HL-60/S4 treated with phorbol 12-myristate 13-acetate at 8.2 ng/mL for 4 days and 3 days (cell line): ENCODE results near the gene TMEM181.
"Not testable (repeated sequence)": the region's sequence is repeated elsewhere in the genome, so short reads cannot be mapped to it uniquely, and the experiment has no call there.

Experiments used
- in situ Hi-C: fragments of 300-500 bp; cut with MboI; formaldehyde crosslinking; loops from 2 replicates; pipeline ENCODE4 v1.15.0; 2022; ENCODE audit warnings: low sequenced_read_pairs

Gene TMEM181

DNA sequence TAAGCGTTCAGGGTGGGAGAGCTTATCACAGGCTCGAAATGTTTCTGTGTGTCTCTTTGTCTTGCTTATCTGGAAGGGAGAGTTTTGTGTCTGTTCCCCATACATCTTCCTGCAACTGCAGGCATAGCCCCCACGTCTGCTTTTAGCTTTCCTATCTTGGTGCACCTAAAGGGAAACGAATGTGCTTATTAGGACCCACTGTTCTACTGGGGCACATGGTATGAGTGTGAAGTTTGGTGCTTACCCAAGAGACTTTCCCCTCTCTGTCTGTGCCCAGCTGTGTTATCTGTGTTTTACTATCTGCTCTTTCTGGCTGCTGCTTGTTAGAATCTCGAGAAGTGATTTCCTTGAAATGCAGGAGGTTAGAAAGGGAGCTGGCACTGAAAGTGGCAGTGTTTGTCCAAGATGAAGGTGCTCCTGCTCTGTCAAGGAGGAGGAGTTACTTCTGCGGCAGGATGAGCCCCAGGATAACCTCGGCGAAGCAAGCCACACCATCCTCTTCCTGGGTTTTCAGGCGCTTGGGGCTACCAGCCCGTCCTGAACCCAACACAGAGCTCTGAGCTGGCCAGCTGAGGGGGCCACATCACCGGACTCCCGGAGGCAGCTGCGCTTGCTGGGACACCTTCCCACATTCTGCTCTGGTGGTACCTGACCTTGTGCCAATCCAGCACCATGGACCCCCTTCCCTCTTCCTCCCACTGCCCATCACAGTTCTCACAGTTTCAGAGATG is 61.2 kb downstream of the TMEM181 start:
- in situ Hi-C loops, result no loop called here

DNA sequence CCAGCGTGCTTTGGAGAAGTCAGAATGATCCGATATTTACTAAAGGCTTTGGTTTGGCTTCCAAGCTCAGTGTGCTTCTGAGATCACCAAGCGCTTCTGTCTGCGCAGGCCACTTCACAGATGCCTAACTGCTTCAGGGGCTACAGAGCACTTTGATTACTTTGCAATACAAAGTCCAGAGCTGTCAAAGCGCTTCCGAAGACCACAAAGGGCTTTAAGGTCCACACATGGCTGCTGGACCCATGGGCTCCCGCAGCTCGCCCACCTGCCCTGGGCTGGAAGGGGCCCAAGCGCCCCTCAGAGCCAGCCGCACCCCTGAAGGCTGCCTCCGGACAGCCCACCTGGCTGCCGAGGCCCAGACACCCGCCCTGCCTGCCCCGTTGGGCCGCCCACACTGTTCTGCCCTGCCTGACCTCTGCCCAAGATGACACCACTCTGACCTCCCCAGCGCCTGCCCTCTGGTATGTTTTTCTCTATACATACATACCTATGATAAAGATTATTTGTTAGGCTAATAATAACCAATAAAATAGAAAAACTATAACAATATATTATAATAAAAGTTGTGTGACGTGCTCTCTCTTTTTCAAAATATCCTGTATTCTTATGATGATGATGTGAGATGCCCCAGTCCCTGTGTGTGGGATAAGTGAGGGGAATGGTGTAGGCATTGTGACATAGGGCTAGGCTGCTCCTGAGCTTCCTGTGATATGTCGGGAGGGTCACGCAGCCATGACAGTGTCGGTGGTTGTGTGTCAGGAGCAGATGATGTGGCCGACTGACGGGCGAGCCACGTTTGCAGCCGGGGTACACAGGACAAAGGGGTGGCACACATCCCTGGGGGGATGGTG is 62.0 kb downstream of the TMEM181 start:
- in situ Hi-C loops, result no loop called here

DNA sequence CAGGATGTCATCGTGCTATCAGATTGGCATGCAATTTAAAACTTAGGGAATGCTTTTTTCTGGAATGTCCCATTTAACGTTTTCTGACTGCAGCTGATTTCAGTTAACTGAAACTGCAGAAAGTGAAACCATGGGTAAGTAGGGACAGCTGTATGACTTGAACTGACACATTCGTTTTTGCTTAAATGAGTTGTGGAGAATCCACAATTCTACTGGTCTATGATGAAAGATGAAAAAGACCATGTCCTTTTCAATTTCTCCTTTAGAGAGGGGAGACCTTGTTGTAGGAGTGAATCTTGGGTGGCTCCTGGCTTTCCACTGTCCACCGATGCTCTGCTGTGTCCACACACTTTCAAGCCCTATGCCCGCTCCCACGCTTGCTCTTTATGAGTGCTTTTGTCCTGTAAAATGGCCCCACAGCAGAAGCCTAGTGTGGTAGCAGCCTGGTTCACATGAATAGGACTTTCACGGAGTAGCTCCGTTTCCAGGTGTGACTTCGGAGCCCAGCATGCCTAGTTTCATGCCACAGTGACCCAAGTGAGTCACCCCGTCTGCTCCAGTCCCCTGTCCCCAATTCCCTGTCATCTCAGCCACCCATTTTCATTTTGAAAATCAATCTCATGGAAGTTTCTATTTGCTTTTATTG is 62.8 kb downstream of the TMEM181 start:
- in situ Hi-C loops, result no loop called here

DNA sequence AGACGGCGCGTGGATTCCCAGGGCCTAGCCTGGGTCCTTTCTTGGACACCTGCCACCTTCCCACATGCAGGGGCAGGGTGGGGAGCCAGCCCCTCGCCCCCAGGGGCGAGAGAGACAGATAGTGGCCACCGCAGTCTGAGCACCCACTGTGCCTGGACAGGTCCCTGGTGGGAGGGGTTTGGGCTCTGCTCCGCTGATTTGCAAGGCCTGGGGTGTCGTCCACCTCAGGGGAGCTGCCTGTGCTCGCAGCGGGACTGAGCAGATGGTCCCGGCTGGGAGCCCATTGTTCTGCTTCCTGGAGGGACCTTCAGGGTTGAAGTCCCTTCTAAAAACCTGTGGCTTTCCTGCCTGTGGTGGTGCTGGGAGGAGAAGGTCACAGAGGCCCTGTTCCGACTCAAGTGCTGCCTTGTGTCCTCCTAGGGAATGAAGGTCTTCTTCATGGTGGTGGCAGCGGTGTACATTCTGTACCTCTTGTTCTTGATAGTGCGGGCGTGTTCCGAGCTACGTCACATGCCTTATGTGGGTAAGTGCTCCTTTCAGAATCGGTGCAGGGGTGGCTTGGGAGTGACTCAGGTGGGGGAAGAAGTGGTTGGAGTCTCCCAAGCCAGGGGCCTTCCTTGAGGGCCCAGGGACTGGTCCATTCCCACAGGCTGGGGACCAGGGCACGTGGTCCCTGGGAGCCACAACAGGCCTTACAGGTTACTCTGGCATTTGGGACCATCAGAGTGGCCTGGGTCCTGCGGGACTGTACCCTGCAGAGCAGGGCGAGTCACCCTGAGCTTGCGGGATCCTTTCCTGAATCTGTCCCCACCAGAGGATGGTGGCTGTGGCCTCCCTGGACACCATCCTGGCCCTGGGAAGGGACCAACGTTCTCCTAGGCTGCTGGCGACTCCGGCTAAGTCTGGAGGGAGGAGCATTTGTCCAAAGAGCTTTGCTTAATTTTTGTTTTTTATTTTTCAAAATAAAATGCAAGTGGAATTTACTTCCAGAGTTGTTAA is 65.1 kb downstream of the TMEM181 start:
- in situ Hi-C loops, result no loop called here

DNA sequence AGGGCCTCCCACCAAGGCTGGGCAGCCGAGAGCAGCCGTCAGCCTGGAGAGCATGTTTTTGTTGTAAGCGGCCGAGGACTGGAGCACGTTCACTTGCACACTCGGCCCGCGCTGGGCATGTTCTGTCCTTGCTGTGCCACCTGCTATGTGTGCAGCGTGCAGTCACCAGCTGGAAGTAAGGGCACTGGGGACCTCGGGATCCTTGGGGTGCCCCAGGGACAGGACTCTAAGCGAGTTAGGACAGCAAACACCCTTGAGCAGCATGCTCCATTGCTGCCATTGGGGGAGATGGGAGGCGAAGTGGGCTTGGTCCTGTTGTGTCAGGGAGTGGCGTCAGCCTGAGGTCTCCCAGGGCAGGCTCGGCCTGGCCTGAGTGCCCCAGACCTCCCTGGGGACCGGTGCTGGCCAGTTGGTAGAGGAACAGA is 66.0 kb downstream of the TMEM181 start:
- in situ Hi-C loops, result no loop called here

DNA sequence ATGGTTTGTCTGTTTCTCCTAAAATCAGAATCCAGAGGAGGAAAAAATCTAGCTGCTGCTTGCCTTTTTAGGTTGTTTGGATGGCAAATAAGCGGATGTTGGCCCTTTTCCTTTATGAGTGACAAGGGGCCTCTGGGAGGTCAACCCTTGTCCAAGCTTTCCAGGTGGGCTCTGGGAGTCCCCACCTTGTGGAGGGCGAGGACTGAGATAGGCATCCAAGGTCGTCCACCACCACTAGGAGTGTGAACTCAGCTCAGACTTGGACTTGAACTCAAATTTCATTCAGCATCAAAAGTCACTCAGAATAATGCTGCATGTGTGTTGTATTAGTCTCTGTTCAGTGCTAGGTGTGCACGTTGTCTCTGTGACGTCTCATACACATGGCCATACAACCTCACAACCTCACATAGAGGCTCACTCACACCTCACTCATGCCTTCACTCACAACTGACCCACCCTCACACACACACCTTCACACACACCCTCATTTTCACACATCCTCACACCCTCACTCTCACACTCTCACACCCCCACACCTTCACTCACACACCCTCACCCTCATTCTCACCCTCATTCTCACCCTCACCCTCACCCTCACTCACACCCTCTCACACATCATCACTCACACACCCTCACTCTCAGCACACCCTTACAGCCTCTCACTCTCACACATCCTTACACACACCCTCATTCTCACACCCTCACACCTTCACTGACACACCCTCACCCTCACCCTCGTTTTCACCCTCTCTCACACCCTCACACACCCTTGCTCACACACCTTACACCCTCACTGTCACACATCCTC is 66.7 kb downstream of the TMEM181 start:
- in situ Hi-C loops, result no loop called here

DNA sequence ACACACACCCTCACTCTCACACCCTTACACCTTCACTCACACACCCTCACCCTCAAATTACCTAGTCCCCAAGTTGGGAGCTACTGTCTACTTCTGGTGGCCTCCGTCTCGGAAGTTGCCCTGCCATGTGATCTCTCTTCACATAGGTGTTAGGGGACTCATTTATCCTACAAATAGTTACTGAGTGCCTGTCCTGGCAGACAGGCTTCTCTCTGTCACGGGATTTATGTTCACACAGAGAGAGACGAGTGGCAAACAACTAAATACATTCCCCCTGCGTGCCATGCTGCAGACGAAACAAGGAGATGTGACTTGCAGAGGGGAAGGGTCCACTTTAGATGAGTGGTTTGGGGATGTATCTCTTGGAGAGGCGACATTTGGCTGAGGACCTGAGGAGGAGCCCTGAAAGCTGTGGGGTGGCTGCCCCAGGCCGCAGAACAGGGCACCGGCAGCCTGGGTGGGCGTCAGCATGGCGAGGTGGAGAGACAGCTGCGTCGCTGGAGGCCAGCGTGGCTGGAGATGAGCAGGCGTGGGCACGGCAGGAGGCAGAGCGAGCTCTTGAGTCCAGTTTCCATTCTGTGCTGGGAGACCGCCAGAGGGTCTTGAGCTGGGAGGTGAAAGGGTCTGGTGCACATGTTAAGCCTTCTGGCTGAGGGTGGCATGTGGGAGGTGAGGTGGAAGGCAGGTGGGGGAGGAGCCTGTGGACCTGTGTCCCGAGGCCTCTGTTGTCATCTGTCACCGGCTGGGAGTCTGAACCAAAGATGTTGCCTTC is 67.5 kb downstream of the TMEM181 start:
- in situ Hi-C loops, result no loop called here

DNA sequence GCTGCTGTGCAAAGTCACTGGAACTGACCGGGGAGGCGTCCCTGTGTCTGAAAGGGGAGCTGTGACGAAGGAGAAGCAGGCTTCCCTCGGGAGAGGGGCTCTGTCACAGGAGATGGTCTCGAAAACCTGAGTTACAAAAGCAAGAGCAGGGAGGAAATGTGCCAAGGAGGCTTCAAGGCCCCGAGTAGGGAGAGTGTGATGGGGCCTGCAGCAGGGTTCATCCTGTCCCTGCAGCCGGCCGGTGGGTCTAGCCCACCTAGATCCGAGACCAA is 68.0 kb downstream of the TMEM181 start:
- in situ Hi-C loops, result no loop called here

DNA sequence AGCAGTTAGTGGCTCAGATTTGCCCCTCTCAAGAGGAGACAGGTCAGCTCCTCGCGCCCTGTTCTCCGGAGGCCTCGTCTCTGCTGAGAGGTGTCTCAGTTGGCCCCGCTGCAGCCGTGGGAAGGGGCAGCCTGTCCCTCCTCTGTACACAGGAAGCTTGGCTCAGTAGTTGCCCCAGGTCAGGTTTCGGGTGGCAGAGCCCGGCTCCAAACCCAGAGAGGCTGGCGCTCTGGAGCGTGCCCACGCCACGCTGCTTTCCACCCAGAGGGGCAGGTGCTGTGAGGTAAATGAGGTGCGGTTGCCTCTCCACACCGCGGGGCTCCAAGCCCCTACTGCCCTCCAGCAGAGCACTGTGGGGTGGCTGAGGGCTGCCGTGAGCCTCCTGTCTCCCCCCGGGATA is 68.7 kb downstream of the TMEM181 start:
- in situ Hi-C loops, result no loop called here

DNA sequence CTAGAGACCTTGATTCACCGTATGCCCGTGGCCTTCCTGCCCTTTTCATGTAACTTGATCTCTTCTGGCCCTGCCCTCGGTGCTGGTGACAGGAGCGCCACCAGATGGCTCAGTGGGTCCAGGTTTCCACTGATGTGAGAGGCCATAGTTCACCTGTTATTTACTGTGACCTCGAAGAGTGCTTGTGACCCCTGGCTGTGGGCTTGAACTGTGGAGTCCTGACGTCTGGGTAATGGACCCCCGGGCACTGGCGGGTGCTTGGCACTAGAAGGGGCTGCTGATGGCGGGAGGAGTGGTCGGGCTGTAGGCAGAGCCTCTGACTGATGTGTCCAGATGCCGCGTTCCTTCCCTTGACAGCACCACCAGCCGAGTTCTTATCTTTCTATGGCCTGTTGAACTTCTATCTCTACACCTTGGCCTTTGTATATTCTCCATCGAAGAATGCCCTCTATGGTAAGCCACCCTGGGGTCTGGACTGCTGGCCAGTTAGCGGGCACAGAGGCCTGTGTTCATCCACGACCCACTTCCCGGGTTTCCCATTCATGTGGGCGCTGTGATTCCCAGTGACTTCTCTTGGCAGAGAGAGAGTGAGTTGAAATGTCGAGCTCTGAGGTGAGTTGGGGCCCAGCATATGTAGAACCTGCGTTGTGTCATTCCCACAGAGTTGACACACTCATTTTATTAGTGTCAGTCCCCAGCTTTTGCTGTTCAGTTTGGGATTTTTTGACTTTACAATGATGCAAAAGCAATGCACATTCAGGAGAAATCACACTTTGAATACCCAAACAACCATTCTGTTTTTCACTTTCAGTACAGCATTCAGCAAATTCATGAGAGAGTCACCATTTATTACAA is 69.7 kb downstream of the TMEM181 start:
- in situ Hi-C loops, result no loop called here

DNA sequence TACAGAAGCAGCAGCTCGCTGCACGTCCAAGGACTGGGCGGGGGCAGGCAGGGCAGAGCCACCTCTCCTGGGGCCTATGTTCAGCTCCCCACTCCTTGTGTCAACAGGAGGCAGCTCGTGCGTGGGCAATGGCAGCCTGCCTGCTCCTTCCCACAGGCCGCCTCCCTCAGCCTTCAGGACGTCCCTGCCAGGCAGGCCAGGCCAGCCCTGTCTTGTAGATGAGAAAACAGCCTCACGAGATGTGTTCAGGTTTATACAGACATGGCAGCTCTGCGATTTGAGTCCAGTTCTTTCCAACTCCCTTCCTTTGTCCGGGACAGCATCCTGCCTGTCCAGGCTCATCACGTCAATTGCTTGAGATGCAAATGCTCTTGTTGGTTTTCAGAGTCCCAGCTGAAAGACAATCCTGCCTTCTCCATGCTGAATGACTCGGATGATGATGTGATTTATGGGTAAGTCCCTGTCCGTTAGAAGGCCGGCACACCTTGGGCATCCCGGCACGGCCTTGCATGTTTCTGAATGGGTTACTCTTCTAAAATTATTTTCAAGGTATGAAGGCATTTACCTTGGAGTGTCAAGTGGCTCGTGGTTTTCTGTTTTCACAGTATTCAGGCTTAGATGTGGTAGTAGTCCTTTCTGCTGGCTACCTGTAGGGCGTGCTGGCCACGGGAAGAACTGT is 71.2 kb downstream of the TMEM181 start:
- in situ Hi-C loops, result no loop called here

DNA sequence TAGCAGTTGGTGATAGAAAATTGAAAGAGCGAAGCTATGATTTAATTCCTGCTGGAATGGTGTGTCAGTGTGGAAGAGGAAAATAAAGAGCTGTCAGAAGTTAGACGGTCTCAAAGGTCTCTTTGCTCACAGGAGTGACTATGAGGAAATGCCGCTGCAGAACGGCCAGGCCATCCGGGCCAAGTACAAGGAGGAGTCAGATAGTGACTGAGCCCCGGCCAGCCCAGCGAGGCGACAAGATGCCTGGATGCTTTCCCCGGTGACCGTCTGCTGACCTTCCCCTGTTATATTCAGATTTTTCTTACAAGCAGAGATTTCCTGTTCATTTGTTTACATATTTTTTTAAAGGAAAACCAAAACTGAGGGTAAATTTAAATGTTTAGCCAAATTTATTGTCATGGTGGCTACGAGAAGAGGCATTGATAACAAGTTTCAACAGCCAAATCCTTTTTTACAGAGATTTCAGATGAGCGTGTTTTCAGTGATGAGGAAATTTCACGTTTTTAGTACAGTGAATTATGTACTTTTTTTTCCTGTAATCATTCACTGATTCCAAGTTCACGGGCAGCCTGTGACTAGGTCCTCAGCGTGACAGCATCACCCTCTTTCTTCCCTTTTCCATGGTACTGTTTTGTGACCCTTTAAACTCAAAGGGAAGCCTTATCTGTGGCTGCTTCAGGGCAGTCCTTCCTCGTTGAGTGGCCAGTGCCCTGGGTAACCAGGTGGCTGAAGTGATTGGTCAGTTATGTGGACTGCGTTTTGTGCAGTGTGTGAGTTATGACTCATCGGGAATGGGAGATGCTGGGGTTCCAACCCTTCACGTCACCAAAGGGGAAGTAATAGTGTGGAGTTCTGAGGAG is 72.0 kb downstream of the TMEM181 start:
- in situ Hi-C loops, result no loop called here

DNA sequence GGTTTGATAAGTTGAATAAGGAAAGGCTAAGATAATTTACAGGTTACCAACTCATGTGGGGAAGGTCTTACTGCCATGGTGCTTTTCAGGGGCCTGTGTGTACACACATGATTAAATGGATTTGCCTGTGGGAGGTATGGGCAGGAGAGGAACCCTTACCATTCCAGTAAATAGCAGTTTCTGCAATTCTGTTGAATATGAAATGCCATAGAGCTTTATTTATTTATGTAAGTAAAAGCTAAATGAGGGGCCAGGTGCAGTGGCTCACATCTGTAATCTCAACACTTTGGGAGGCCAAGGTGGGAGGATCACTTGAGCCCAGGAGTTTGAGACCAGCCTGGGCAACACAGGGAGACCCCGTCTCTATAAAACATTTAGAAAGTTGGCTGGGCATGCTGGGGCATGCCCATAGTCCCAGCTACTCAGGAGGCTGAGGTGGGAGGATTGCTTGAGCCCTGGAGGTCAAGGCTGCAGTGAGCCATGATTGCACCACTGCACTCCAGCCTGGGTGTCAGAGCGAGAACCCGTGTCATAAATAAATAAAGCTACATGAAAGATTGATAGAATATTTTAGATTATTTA is 72.7 kb downstream of the TMEM181 start:
- in situ Hi-C loops, result not testable (repeated sequence)

DNA sequence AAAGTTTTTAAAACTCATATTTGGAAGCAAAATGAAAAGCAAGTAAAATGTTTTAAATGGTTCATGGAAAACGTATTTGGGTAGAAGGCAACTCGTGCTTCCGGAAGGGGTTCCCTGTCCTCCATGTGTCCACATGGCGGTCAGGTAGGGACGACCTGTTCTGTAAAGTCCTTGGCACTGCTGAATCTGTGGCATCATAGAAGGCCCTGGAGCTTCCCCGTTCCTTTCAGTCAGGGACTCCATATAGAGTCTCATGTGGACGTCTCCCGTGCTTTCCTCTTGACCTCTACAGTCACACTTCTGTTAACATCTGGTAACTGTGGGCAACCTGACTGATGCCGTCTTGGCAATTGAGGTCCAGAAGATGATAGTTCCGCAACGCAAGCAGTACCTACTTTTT is 73.2 kb downstream of the TMEM181 start:
- in situ Hi-C loops, result no loop called here

DNA sequence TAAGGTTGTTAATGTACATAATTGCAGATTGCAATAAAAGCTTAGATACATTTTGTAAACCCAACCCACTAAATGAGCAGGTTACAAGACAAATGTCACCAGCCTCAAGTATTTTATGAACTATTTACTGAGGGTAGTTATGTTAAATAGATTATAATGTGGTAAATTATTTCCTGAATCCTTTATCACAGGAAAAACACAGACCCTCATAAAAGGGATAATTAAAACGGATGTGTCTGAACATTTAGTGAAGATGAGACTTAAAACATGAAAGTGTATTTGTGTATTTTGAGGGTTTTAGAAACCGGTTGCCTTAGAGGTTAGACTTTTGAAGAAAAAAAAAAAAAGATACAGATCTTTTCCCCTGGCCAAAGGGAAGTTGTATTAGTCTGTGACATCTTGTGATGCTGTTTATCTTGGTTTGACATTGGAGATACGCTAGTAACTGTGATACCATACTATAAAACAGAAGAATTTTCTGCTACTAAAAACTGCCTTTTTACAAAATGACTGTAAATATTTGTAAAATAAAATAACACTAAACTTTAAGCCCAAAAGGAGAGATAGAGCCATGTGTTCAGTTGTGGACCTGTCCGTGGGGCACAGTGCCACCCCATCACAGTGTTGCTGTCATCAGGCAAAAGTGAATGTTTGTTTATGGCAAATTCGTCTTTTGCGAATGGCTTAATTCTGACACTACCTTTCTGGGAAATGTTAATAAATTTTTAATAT is 75.0 kb downstream of the TMEM181 start:
- in situ Hi-C loops, result no loop called here
